ENCODE data around the gene COMMD2. TPM values are rescaled to one million over a fixed set of nuclear protein-coding genes. Genes with fewer than 3 reads are reported as not detected.
A peak's percentile ranks its signal among the peaks of the same experiment; 100 is the strongest.

COMMD2 gene
- total and polyA plus RNA-seq, 2 of the 4 experiments (the other 2 are of a cell fraction), result 23.6 to 46.1 TPM

GRCh38 chr3:149776170-149776569, 23.9 kb upstream of the COMMD2 start:
- no peaks in the 10 kb centered on the region for H3K27me3 ChIP-seq (ENCODE audit: control insufficient read depth, insufficient read depth, low read length)
- no peak for DNase-seq
- H2AK9ac ChIP-seq (replicated peaks; ENCODE audit: low read depth, low read length, poor library complexity), result no peak overlapping the region
- H3K23ac ChIP-seq (ENCODE audit: low read depth, low read length), result 0 out of 2 replicates have a peak overlapping the region, but pooled peaks have one; percentile 11
- intact Hi-C loops (cut with micrococcal nuclease), result no loop called here
- H3K9ac ChIP-seq (ENCODE audit: low read depth, low read length), result no peak overlapping the region
- no peak overlapping the region for H3K4me3 ChIP-seq (ENCODE audit: insufficient read depth, low read depth, low read length)
- H3K9me1 ChIP-seq (ENCODE audit: insufficient read depth, low read length), result peaks cover 4% of the 10 kb centered on the region
- H4K5ac ChIP-seq (ENCODE audit: low read depth, low read length), result no peak overlapping the region
- WGBS, 2 experiments (ENCODE audit: extremely low coverage in 2 of 2, insufficient read length in 1 of 2), result 67% methylated on average over 1 of the region's 1 CpG; no CpG with 5 or more reads in 1 of the 2 experiments
- no peaks in the 10 kb centered on the region for H4K20me1 ChIP-seq (ENCODE audit: insufficient read depth, low read length)
- H3K4me2 ChIP-seq (ENCODE audit: low read depth, low read length), result no peak overlapping the region
- dilution Hi-C loops (cut with HindIII; ENCODE audit: low sequenced_read_pairs, unreplicated experiment), result no loop called here
- no peak overlapping the region for H3K56ac ChIP-seq (ENCODE audit: extremely low read depth, insufficient read depth, low read length)
- no peak overlapping the region for H3K27ac ChIP-seq (ENCODE audit: insufficient read depth, low read length)
- no peak overlapping the region for H2BK15ac ChIP-seq (ENCODE audit: low read depth, low read length)
- TF ChIP-seq BHLHE40 (IDR thresholded peaks at IDR 0.05; ENCODE audit: low read depth, low read length), result no peak
- no peak for TF ChIP-seq MAFK (IDR thresholded peaks at IDR 0.05; ENCODE audit: low read depth, low read length)
- TF ChIP-seq RFX5 (IDR thresholded peaks at IDR 0.05; ENCODE audit: low read depth, low read length), result no peak
- no peak for TF ChIP-seq MXI1 (IDR thresholded peaks at IDR 0.05; ENCODE audit: borderline replicate concordance, low read depth, low read length)
- TF ChIP-seq FOS (IDR thresholded peaks at IDR 0.05; ENCODE audit: low read depth, low read length), result no peak
- TF ChIP-seq POLR2A (IDR thresholded peaks at IDR 0.05; ENCODE audit: low read depth, low read length), result no peak
- peak overlapping the region; percentile 47; the same call in 1 of the 2 replicates for H3K4ac ChIP-seq (ENCODE audit: low read depth, low read length)
- no TSS peak for BruUV-seq (replicated peaks)
- H2BK120ac ChIP-seq (ENCODE audit: low read depth, low read length), result peak overlapping the region; percentile 12; the same call in 1 of the 2 replicates
- no peak overlapping the region for H3K14ac ChIP-seq (replicated peaks; ENCODE audit: low read depth, low read length)
- H2BK20ac ChIP-seq (ENCODE audit: low read depth, low read length), result no peak overlapping the region; the same call in 1 of the 2 replicates
- H2BK5ac ChIP-seq (ENCODE audit: low read depth, low read length, poor library complexity, severe bottlenecking), result no peak overlapping the region
- no peaks in the 10 kb centered on the region for H3K36me3 ChIP-seq (ENCODE audit: control insufficient read depth, insufficient read depth, low read length)
- no peak overlapping the region for H3K18ac ChIP-seq (ENCODE audit: low read depth, low read length)
- peaks cover 4% of the 10 kb centered on the region for H3K4me1 ChIP-seq (ENCODE audit: control insufficient read depth, insufficient read depth, low read length)
- no peak for ATAC-seq (ENCODE audit: low read depth)
- H4K91ac ChIP-seq (ENCODE audit: insufficient read depth, low read depth, low read length), result peak overlapping the region; percentile 9; the same call in 1 of the 2 replicates
- H4K8ac ChIP-seq (ENCODE audit: low read depth in 2 of 2, low read length in 2 of 2), result no peak overlapping the region
- ChIA-PET POLR2A (ENCODE audit: unreplicated experiment) (no interaction called here), CTCF (interaction anchor here (0.5 kb wide), 1 partner anchor 249 kb away, joined by 5 read pairs; no protein-coding TSS in a partner anchor)
- H2AK5ac ChIP-seq (ENCODE audit: low read depth, low read length), result no peak overlapping the region
- no peak overlapping the region for H2AFZ ChIP-seq (replicated peaks; ENCODE audit: low read length, poor library complexity)
- in situ Hi-C loops (cut with MboI; ENCODE audit: low sequenced_read_pairs), result no loop called here
- H3K9me3 ChIP-seq (ENCODE audit: control insufficient read depth, insufficient read depth, low read length), result no peaks in the 10 kb centered on the region
- H3K79me1 ChIP-seq (ENCODE audit: low read depth in 1 of 2, low read length in 2 of 2), result no peaks in the 10 kb centered on the region

Data from IMR-90 (cell line).